Right lobe of liver (tissue), 4 donors: ENCODE data around the gene BCAS2.

Source experiments
- POLR2A ChIP-seq: fragments of 450-650 bp; IDR thresholded peaks from one replicate; pipeline ENCODE4 v1.6.1; 2017; ENCODE audit warnings: antibody characterized with exemption, mild to moderate bottlenecking
- TF ChIP-seq, protein P1 (sequence below), 4 donors: fragments of 200-600 bp in 3 of 4; fragments of 450-650 bp in 1 of 4; IDR thresholded peaks; one replicate each; pipeline versions ENCODE4 v1.5.1 to v1.8.0; 2016 to 2022; ENCODE audit warnings: antibody characterized with exemption in 4 of 4, mild to moderate bottlenecking in 2 of 4
- donor health status: DM: no; HTN: no; CAD: no.
- donor health status: DM: no; HTN: no; CAD: no.
- donor health status: DM: no; HTN: yes; CAD: no.

DNA sequence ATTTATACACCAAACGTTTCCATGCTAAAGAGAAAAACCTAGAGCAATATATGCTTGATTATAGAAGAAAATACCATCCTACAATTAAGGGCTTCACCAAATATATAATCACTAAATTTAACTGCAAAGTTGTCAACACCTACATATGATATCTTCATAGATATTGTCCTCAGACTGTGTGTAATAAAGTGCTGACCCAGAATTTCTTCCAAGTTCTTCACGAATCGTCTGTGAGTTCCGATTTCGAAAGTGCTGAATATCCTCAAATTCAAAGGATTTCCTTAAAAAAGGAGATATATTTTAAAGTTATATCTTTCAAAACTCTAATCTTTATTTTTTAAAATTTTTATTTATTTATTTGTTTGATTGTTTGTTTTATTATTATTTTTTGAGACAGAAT is 41.9 kb upstream of the BCAS2 start:
- no peak for TF ChIP-seq POLR2A
- TF ChIP-seq, protein P1, sequence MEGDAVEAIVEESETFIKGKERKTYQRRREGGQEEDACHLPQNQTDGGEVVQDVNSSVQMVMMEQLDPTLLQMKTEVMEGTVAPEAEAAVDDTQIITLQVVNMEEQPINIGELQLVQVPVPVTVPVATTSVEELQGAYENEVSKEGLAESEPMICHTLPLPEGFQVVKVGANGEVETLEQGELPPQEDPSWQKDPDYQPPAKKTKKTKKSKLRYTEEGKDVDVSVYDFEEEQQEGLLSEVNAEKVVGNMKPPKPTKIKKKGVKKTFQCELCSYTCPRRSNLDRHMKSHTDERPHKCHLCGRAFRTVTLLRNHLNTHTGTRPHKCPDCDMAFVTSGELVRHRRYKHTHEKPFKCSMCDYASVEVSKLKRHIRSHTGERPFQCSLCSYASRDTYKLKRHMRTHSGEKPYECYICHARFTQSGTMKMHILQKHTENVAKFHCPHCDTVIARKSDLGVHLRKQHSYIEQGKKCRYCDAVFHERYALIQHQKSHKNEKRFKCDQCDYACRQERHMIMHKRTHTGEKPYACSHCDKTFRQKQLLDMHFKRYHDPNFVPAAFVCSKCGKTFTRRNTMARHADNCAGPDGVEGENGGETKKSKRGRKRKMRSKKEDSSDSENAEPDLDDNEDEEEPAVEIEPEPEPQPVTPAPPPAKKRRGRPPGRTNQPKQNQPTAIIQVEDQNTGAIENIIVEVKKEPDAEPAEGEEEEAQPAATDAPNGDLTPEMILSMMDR (IDR thresholded peaks at IDR 0.05) = no peak
